NT2/D1 (cell line): ENCODE data around the gene POLR1A.

Experiments used
- SUZ12 ChIP-seq: IDR thresholded peaks from 2 replicates; pipeline ENCODE4 v1.6.1; 2011; ENCODE audit not compliant: insufficient read length, insufficient read depth; ENCODE audit errors: extremely low read depth
- YY1 ChIP-seq: IDR thresholded peaks from 2 replicates; pipeline ENCODE4 v1.6.1; 2011; ENCODE audit not compliant: insufficient read length, insufficient read depth
- ZNF274 ChIP-seq: IDR thresholded peaks from 2 replicates; pipeline ENCODE4 v1.6.1; 2011; ENCODE audit warnings: mild to moderate bottlenecking, low read depth, low read length

DNA sequence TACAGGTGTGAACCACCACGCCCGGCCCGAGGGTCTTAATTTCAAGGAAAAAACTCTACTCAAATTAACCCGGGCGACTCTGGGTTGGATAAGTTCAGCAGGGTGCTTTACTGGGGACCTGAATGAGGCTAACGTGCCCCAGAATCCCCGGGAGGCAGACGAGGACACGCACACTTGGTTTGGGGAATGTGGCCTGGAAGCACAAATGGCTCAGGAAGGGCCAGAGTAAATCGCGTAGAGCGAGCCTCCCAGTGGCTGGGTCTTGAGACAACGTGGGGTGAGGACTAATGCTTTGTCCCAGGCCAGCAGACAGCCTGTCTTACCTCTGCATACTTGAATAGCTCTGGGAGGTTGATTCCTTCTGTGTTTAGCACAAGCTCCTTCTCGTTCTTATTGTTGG lies 75.8 kb downstream of the POLR1A start:
- no peak for TF ChIP-seq ZNF274
- no peak for TF ChIP-seq YY1
- no peak for TF ChIP-seq SUZ12
